ENCODE measurements around the gene DYNLL2. TPM values are rescaled to one million over a fixed set of nuclear protein-coding genes. Genes with fewer than 3 reads are reported as not detected.
"Not testable (repeated sequence)": the region's sequence is repeated elsewhere in the genome, so short reads cannot be mapped to it uniquely, and the experiment has no call there.

Gene DYNLL2
- 10 to 100 TPM; 13.9 to 21.3 (median 16.6) TPM for total RNA-seq

GRCh38 chr17:58082870-58083490 is at the start of gene DYNLL2:
TSS of gene DYNLL2 (plus strand) at chr17:58083419. CDS start at chr17:58087091, 3,672 bp downstream.
- peak within 1 kb of the TSS; percentile 77 to 100 (median 94) for H3K4me3 ChIP-seq
- peak; percentile 73 to 84 for DNase-seq (ENCODE audit: low spot score in 2 of 2)
- TF ChIP-seq EP300 (IDR thresholded peaks at IDR 0.05) = no peak
- no peak for TF ChIP-seq CTCF (IDR thresholded peaks at IDR 0.05)
- no peak for TF ChIP-seq POLR2A (IDR thresholded peaks at IDR 0.05)
- 0 to 1% methylated on average over 15 to 25 of the region's 45 CpGs for WGBS, 2 donors
- H3K27me3 ChIP-seq = no peaks in the 10 kb centered on the region
- H3K36me3 ChIP-seq = peaks cover 0 to 14% (median 0%) of the 10 kb centered on the region in 3 donors
- peak within 1 kb of the TSS; percentile 86 to 97 (median 96) for H3K27ac ChIP-seq
- peaks cover 4 to 46% (median 23%) of the 10 kb centered on the region in 4 donors for H3K4me1 ChIP-seq
- no peaks in the 10 kb centered on the region for H3K9me3 ChIP-seq

GRCh38 chr17:58039975-58040374 is 43.2 kb upstream of the DYNLL2 start:
- H3K4me1 ChIP-seq = no peaks in the 10 kb centered on the region
- DNase-seq (ENCODE audit: low spot score in 2 of 2) = no peak
- no peak overlapping the region for H3K4me3 ChIP-seq
- H3K27ac ChIP-seq = no peak overlapping the region
- H3K9me3 ChIP-seq = no peaks in the 10 kb centered on the region
- TF ChIP-seq POLR2A (IDR thresholded peaks at IDR 0.05) (no peak), CTCF (IDR thresholded peaks at IDR 0.05) (no peak), EP300 (IDR thresholded peaks at IDR 0.05) (no peak)
- no peaks in the 10 kb centered on the region for H3K36me3 ChIP-seq
- peaks cover 0 to 20% of the 10 kb centered on the region in 2 donors for H3K27me3 ChIP-seq
- WGBS, 2 donors = 79 to 86% methylated on average over 3 of the region's 3 CpGs

- H3K36me3 ChIP-seq = no peaks in the 10 kb centered on the region
- DNase-seq (ENCODE audit: low spot score in 2 of 2) = no peak
- no peak overlapping the region for H3K27ac ChIP-seq
- no peaks in the 10 kb centered on the region for H3K9me3 ChIP-seq
- no peaks in the 10 kb centered on the region for H3K4me1 ChIP-seq
- H3K27me3 ChIP-seq = peaks cover 0 to 20% of the 10 kb centered on the region in 2 donors
- H3K4me3 ChIP-seq = no peak overlapping the region
- no peak for TF ChIP-seq CTCF (IDR thresholded peaks at IDR 0.05)
- no peak for TF ChIP-seq EP300 (IDR thresholded peaks at IDR 0.05)
- no peak for TF ChIP-seq POLR2A (IDR thresholded peaks at IDR 0.05)
- 43 to 59% methylated on average over 8 of the region's 8 CpGs for WGBS, 2 donors
Observed at GRCh38 chr17:58040386-58040785, 42.8 kb upstream of the DYNLL2 start.

GRCh38 chr17:58041161-58041560 is 42.1 kb upstream of the DYNLL2 start:
- Histone ChIP-seq H3K4me3 (no peak overlapping the region), H3K36me3 (no peaks in the 10 kb centered on the region), H3K27ac (no peak overlapping the region), H3K9me3 (no peaks in the 10 kb centered on the region), H3K4me1 (no peaks in the 10 kb centered on the region), H3K27me3 (peaks cover 0 to 20% of the 10 kb centered on the region in 2 donors)
- 61 to 64% methylated on average over 5 of the region's 5 CpGs for WGBS, 2 donors
- no peak for DNase-seq (ENCODE audit: low spot score in 2 of 2)
- TF ChIP-seq EP300 (IDR thresholded peaks at IDR 0.05) = no peak
- no peak for TF ChIP-seq POLR2A (IDR thresholded peaks at IDR 0.05)
- no peak for TF ChIP-seq CTCF (IDR thresholded peaks at IDR 0.05)

- H3K27ac ChIP-seq = no peak overlapping the region
- no peak for DNase-seq (ENCODE audit: low spot score in 2 of 2)
- H3K4me1 ChIP-seq = no peaks in the 10 kb centered on the region
- 79 to 86% methylated on average over 5 of the region's 5 CpGs for WGBS, 2 donors
- no peaks in the 10 kb centered on the region for H3K9me3 ChIP-seq
- no peak overlapping the region for H3K4me3 ChIP-seq
- no peak for TF ChIP-seq POLR2A (IDR thresholded peaks at IDR 0.05)
- no peak for TF ChIP-seq CTCF (IDR thresholded peaks at IDR 0.05)
- no peak for TF ChIP-seq EP300 (IDR thresholded peaks at IDR 0.05)
- H3K36me3 ChIP-seq = no peaks in the 10 kb centered on the region
- peaks cover 0 to 18% of the 10 kb centered on the region in 2 donors for H3K27me3 ChIP-seq
Observed at GRCh38 chr17:58043221-58044181, 39.7 kb upstream of the DYNLL2 start.

- H3K4me1 ChIP-seq; H3K4me3 ChIP-seq; DNase-seq (ENCODE audit: low spot score in 2 of 2); H3K36me3 ChIP-seq; H3K27ac ChIP-seq; H3K9me3 ChIP-seq: not testable (repeated sequence)
- peaks cover 0 to 18% of the 10 kb centered on the region in 2 donors for H3K27me3 ChIP-seq
- 82 to 87% methylated on average over 6 of the region's 6 CpGs for WGBS, 2 donors
Observed at GRCh38 chr17:58044256-58044655, 39.0 kb upstream of the DYNLL2 start.

All from tibial nerve (tissue), 4 donors.